ENCODE measurements around the gene PABPN1. TPM values are rescaled to one million over a fixed set of nuclear protein-coding genes. Genes with fewer than 3 reads are reported as not detected.

The PABPN1 gene
- total and polyA plus RNA-seq, 2 of the 13 experiments (the other 11 are each of a cell fraction or from before 2014, with no cell fraction given) = 233 to 524 TPM

DNA sequence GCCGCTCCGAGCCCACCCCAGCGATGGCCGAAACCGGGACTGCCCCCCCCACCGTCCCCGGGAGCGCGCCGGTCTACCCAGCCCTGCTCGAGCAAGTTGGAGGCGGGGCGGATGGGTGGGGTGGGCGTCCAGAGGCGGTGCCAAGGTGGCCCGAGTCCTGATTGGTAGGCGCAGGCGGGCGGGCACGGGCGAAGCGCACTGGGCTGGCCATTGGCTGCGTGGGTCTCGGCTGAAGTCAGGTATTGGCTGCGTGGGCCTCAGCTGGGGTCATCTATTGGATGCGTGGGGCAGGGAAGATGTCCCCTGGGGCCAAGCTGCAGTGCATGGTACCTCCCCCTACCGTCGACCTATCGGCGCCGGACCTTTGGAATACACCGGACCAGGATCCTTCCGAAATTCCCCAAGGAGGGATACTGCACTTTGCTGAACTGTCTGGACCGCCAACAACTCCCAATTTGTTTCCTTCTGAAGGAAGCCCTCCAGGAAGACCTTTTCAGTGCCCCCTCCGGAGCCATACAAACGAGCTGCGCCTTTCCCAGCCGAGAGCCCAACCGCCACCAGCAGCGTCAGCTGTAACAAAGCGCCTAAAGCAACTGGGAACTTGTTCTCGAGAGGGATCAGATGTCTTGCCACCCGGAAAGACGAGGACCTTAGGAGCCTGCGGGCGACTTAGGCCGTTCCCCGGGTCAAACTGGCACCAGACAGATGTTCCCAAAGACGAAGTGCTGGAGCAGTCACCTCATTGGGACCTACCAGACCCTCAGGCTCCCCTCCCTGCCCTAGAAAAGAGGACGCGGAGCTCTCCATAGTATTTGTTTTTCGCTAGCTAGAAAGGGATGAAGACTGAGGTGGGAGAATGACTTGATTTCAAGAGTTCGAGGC, 35.0 kb upstream of the PABPN1 start, which contains the start of gene HOMEZ (continued):
- peak; percentile 61 for TF ChIP-seq ZNF746 (CRISPR knock-in tag; IDR thresholded peaks at IDR 0.05)
- TF ChIP-seq ARNTL (CRISPR knock-in tag; IDR thresholded peaks at IDR 0.05) = peak; percentile 83
- peak; percentile 77 for TF ChIP-seq CHD2 (IDR thresholded peaks at IDR 0.05; ENCODE audit: low read depth, low read length)
- TF ChIP-seq HES4 (CRISPR knock-in tag; IDR thresholded peaks at IDR 0.05; ENCODE audit: borderline replicate concordance) = no peak
- peak; percentile 96 for TF ChIP-seq ZSCAN21 (CRISPR knock-in tag; IDR thresholded peaks at IDR 0.05; ENCODE audit: borderline replicate concordance)
- no peak for TF ChIP-seq MBNL3 (CRISPR knock-in tag; conservative IDR thresholded peaks at IDR 0.05)
- TF ChIP-seq, protein P1, sequence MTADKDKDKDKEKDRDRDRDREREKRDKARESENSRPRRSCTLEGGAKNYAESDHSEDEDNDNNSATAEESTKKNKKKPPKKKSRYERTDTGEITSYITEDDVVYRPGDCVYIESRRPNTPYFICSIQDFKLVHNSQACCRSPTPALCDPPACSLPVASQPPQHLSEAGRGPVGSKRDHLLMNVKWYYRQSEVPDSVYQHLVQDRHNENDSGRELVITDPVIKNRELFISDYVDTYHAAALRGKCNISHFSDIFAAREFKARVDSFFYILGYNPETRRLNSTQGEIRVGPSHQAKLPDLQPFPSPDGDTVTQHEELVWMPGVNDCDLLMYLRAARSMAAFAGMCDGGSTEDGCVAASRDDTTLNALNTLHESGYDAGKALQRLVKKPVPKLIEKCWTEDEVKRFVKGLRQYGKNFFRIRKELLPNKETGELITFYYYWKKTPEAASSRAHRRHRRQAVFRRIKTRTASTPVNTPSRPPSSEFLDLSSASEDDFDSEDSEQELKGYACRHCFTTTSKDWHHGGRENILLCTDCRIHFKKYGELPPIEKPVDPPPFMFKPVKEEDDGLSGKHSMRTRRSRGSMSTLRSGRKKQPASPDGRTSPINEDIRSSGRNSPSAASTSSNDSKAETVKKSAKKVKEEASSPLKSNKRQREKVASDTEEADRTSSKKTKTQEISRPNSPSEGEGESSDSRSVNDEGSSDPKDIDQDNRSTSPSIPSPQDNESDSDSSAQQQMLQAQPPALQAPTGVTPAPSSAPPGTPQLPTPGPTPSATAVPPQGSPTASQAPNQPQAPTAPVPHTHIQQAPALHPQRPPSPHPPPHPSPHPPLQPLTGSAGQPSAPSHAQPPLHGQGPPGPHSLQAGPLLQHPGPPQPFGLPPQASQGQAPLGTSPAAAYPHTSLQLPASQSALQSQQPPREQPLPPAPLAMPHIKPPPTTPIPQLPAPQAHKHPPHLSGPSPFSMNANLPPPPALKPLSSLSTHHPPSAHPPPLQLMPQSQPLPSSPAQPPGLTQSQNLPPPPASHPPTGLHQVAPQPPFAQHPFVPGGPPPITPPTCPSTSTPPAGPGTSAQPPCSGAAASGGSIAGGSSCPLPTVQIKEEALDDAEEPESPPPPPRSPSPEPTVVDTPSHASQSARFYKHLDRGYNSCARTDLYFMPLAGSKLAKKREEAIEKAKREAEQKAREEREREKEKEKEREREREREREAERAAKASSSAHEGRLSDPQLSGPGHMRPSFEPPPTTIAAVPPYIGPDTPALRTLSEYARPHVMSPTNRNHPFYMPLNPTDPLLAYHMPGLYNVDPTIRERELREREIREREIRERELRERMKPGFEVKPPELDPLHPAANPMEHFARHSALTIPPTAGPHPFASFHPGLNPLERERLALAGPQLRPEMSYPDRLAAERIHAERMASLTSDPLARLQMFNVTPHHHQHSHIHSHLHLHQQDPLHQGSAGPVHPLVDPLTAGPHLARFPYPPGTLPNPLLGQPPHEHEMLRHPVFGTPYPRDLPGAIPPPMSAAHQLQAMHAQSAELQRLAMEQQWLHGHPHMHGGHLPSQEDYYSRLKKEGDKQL (CRISPR knock-in tag; IDR thresholded peaks at IDR 0.05; ENCODE audit: low read depth) = 0 out of 2 replicates have a peak, but pooled peaks have one; percentile 19
- TF ChIP-seq, protein P2, sequence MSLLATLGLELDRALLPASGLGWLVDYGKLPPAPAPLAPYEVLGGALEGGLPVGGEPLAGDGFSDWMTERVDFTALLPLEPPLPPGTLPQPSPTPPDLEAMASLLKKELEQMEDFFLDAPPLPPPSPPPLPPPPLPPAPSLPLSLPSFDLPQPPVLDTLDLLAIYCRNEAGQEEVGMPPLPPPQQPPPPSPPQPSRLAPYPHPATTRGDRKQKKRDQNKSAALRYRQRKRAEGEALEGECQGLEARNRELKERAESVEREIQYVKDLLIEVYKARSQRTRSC (CRISPR knock-in tag; IDR thresholded peaks at IDR 0.05; ENCODE audit: low read depth) = peak; percentile 90; the same call in 1 of the 2 replicates
- no peak; the same call in none of the 2 replicates for TF ChIP-seq MTERF4 (CRISPR knock-in tag; IDR thresholded peaks at IDR 0.05)
- peak; percentile 77; the same call in 1 of the 2 replicates for TF ChIP-seq MIER3 (CRISPR knock-in tag; IDR thresholded peaks at IDR 0.05; ENCODE audit: borderline replicate concordance)
- TF ChIP-seq ZNF343 (CRISPR knock-in tag; IDR thresholded peaks at IDR 0.05) = peak; percentile 89; the same call in 1 of the 2 replicates
- TF ChIP-seq, protein P3, sequence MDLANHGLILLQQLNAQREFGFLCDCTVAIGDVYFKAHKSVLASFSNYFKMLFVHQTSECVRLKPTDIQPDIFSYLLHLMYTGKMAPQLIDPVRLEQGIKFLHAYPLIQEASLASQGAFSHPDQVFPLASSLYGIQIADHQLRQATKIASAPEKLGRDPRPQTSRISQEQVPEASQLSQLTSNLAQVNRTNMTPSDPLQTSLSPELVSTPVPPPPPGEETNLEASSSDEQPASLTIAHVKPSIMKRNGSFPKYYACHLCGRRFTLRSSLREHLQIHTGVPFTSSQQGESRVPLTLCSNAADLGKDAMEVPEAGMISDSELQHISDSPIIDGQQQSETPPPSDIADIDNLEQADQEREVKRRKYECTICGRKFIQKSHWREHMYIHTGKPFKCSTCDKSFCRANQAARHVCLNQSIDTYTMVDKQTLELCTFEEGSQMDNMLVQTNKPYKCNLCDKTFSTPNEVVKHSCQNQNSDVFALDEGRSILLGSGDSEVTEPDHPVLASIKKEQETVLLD (CRISPR knock-in tag; IDR thresholded peaks at IDR 0.05; ENCODE audit: low read depth) = peak; percentile 99
- TF ChIP-seq ZNF24 (IDR thresholded peaks at IDR 0.05) = peak; percentile 62; the same call in 1 of the 2 replicates
- 0 out of 2 replicates have a peak, but pooled peaks have one; percentile 43 for TF ChIP-seq GTF2F1 (IDR thresholded peaks at IDR 0.05; ENCODE audit: low read length)
- TF ChIP-seq, protein P4, sequence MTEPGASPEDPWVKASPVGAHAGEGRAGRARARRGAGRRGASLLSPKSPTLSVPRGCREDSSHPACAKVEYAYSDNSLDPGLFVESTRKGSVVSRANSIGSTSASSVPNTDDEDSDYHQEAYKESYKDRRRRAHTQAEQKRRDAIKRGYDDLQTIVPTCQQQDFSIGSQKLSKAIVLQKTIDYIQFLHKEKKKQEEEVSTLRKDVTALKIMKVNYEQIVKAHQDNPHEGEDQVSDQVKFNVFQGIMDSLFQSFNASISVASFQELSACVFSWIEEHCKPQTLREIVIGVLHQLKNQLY (CRISPR knock-in tag; IDR thresholded peaks at IDR 0.05) = peak; percentile 50; the same call in 1 of the 2 replicates
- TF ChIP-seq ZNF652 (CRISPR knock-in tag; IDR thresholded peaks at IDR 0.05; ENCODE audit: borderline replicate concordance, low read depth) = no peak; the same call in 1 of the 2 replicates
- no peak for TF ChIP-seq PREB (CRISPR knock-in tag; IDR thresholded peaks at IDR 0.05)
- no peak; the same call in 1 of the 2 replicates for TF ChIP-seq ZNF563 (CRISPR knock-in tag; IDR thresholded peaks at IDR 0.05)
